Activated CD4-positive, alpha-beta T cell treated with anti-CD3 and anti-CD28 coated beads for 36 hours (primary cell): ENCODE data around the gene RBM19. TPM values are rescaled to one million over a fixed set of nuclear protein-coding genes. Genes with fewer than 3 reads are reported as not detected.

Experiments used
- ATAC-seq: fragments of 200-7000 bp; cut with Tn5 transposase; one replicate; pipeline ENCODE4 v1.10.0; 2021; ENCODE audit warnings: mild to moderate bottlenecking, moderate library complexity
- CTCF ChIA-PET: fragments of 350-600 bp; sonication (Branson Sonifier 250); formaldehyde crosslinking; loops from one replicate; lab custom pipeline; 2021; ENCODE audit warnings: antibody characterized with exemption; lab: Charles Lee
- POLR2A ChIA-PET: fragments of 350-600 bp; sonication (Branson Sonifier 250); formaldehyde crosslinking; loops from one replicate; lab custom pipeline; 2021; ENCODE audit warnings: antibody characterized with exemption, inconsistent platforms; lab: Charles Lee
- DNase-seq: peaks from one replicate; pipeline ENCODE4 v3.0.0-alpha.2; 2020
- H3K27ac Mint-ChIP-seq: one replicate; pipeline ENCODE4 v1.8.0; 2021; ENCODE audit warnings: mixed read lengths
- H3K27me3 Mint-ChIP-seq: one replicate; pipeline ENCODE4 v1.8.0; 2021; ENCODE audit warnings: mixed read lengths
- H3K36me3 Mint-ChIP-seq: one replicate; pipeline ENCODE4 v1.8.0; 2021; ENCODE audit warnings: low read depth, mixed read lengths
- H3K4me1 Mint-ChIP-seq: one replicate; pipeline ENCODE4 v1.8.0; 2021; ENCODE audit warnings: mixed read lengths
- H3K4me3 Mint-ChIP-seq: one replicate; pipeline ENCODE4 v1.8.0; 2021; ENCODE audit warnings: mild to moderate bottlenecking, moderate library complexity, mixed read lengths
- H3K9me3 Mint-ChIP-seq: one replicate; pipeline ENCODE4 v1.8.0; 2021; ENCODE audit warnings: low read depth, mixed read lengths
- intact Hi-C, 2 experiments: fragments of 100-400 bp; cut with DNase I in 1 of 2; cut with micrococcal nuclease in 1 of 2; formaldehyde crosslinking; loops; one replicate each; pipeline versions ENCODE4 v1.14.2 to v1.15.1; 2022 to 2024; cut with DNase I, micrococcal nuclease
- total RNA-seq, 2 experiments: library from RNA; stranded (reverse); gene quantifications; one replicate each; pipeline ENCODE4 v1.2.3, GENCODE V29; 2021

RBM19 gene
- total RNA-seq, 2 experiments from 2014 or later = 79.6 to 93.5 TPM

GRCh38 chr12:113923251-113923650, 42.9 kb downstream of the RBM19 start:
- no peaks in the 10 kb centered on the region for H3K4me1 Mint-ChIP-seq
- H3K27me3 Mint-ChIP-seq = no peaks in the 10 kb centered on the region
- no peak for DNase-seq
- no peaks in the 10 kb centered on the region for H3K9me3 Mint-ChIP-seq
- no peak overlapping the region for H3K4me3 Mint-ChIP-seq
- ChIA-PET CTCF (no interaction called here), POLR2A (no interaction called here)
- intact Hi-C loops = no loop called here
- H3K36me3 Mint-ChIP-seq = peaks cover 78% of the 10 kb centered on the region
- H3K27ac Mint-ChIP-seq = no peak overlapping the region
- no peak for ATAC-seq

DNA sequence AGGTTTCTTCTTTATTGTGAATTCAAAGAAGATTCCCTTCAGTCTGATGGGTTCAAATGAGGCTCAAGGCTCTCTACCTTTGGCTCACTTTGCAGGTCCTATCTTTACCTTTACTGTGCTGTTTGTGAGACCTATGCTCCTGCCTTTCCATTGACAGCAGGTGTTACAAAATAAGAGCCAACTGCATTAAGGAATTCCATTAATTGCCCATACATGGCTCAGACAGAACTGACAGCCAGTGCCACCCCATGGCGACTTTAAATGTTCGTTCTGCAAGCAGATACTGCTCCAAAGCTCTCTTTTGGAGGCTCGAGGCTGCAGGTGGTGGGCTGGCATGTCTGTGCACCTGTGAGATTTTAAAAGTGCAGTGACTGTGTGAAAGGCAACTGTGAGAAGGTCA, 44.7 kb downstream of the RBM19 start:
- no peak for DNase-seq
- no peak overlapping the region for H3K4me3 Mint-ChIP-seq
- intact Hi-C loops = no loop called here
- POLR2A ChIA-PET = no interaction called here
- no peaks in the 10 kb centered on the region for H3K4me1 Mint-ChIP-seq
- no peaks in the 10 kb centered on the region for H3K9me3 Mint-ChIP-seq
- peaks cover 75% of the 10 kb centered on the region for H3K36me3 Mint-ChIP-seq
- H3K27me3 Mint-ChIP-seq = no peaks in the 10 kb centered on the region
- H3K27ac Mint-ChIP-seq = no peak overlapping the region
- no peak for ATAC-seq
- CTCF ChIA-PET = no interaction called here

- ChIA-PET POLR2A (no interaction called here), CTCF (no interaction called here)
Measured at GRCh38 chr12:113919791-113920190, 46.3 kb downstream of the RBM19 start.

DNA sequence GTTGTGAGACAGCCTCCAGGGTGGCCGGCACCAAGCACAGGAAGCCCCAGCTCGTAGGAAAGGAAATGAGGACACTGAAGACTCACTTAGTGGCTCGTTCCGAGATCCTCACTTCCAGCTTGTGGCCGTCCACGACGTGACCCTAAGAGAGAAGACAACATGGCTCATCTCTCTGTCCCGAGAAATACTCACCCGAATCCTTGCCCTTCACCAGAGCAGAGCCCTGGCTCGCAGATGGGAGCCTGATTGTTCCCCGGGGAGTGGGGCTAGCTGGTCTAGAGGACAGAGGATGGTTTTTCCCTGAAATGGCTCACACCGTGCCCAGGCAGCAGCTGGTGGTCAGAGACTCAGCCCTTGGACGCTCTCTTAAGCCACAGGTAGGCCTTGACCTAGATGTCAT, 47.8 kb downstream of the RBM19 start:
- intact Hi-C loops = loop anchor here in 1 of 2 experiments (10.0 kb wide), 1 partner anchor 874 kb away; no protein-coding TSS in a partner anchor
- CTCF ChIA-PET = no interaction called here

More at GRCh38 chr12:113919791-113920190, 46.3 kb downstream of the RBM19 start:
- H3K9me3 Mint-ChIP-seq = no peaks in the 10 kb centered on the region
- H3K36me3 Mint-ChIP-seq = peaks cover 72% of the 10 kb centered on the region
- DNase-seq = no peak
- H3K27me3 Mint-ChIP-seq = no peaks in the 10 kb centered on the region
- intact Hi-C loops = loop anchor here in 1 of 2 experiments (10.0 kb wide), 1 partner anchor 875 kb away; no protein-coding TSS in a partner anchor
- no peaks in the 10 kb centered on the region for H3K4me1 Mint-ChIP-seq
- no peak overlapping the region for H3K4me3 Mint-ChIP-seq
- ATAC-seq = no peak
- H3K27ac Mint-ChIP-seq = no peak overlapping the region

DNA sequence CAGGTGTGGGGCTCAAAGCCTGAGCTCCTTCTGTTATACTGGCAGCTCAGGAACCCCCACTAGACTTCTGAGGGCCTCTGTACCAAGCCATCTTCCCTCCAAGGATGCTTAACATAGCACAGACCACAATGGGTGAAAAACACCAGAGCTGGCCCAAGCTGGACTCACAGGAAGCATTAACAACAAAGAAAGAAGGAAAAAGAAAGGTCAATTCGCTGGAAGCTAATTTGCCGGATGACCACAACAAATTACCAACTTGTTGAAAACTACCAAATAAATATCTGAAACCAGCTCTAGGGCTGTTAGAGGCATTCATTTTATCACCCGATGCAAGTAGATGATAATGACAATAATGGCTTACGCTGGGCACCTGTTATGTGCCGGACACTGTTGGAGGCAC, 48.7 kb downstream of the RBM19 start:
- no peaks in the 10 kb centered on the region for H3K9me3 Mint-ChIP-seq

More for the DNA sequence above, 47.8 kb downstream of the RBM19 start:
- ATAC-seq (no peak), DNase-seq (no peak)
- no peak overlapping the region for H3K4me3 Mint-ChIP-seq
- no peaks in the 10 kb centered on the region for H3K9me3 Mint-ChIP-seq
- H3K4me1 Mint-ChIP-seq = no peaks in the 10 kb centered on the region
- H3K27me3 Mint-ChIP-seq = no peaks in the 10 kb centered on the region
- H3K27ac Mint-ChIP-seq = no peak overlapping the region
- POLR2A ChIA-PET = no interaction called here
- H3K36me3 Mint-ChIP-seq = peaks cover 61% of the 10 kb centered on the region

DNA sequence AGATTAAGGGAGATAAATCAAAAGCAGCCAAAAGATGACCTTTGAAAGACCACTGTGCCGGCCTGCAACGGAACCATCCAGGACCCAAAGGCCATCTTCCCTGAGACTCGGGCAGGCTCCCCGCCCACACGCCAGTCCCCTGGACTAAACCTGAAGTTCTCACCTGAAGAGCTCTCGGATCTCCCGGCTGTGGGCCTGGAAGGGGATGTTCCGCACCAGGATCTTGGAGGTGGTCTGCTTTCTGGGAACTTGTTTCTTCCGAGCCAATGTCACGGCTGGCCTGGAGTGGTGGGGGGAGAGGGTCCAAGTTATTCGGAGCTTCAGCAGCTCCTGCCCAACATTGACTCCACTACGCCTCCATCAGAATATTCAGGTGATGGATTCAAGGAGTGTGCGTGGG, 51.3 kb downstream of the RBM19 start:
- no peak for DNase-seq
- POLR2A ChIA-PET = no interaction called here
- Mint-ChIP-seq H3K27me3 (no peaks in the 10 kb centered on the region), H3K4me1 (no peaks in the 10 kb centered on the region), H3K4me3 (no peak overlapping the region), H3K9me3 (no peaks in the 10 kb centered on the region), H3K36me3 (peaks cover 44% of the 10 kb centered on the region), H3K27ac (no peak overlapping the region)
- CTCF ChIA-PET = interaction anchor here (2.0 kb wide), 1 partner anchor 19 kb away, joined by 5 read pairs; no protein-coding TSS in a partner anchor
- ATAC-seq = no peak
- intact Hi-C loops = loop anchor here (5.0 to 10.0 kb wide), 3 partner anchors 268 to 870 kb away; no protein-coding TSS in a partner anchor

More for the DNA sequence above, 48.7 kb downstream of the RBM19 start:
- Mint-ChIP-seq H3K36me3 (peaks cover 57% of the 10 kb centered on the region), H3K4me3 (no peak overlapping the region), H3K27ac (no peak overlapping the region), H3K27me3 (no peaks in the 10 kb centered on the region), H3K4me1 (no peaks in the 10 kb centered on the region)
- ATAC-seq (no peak), DNase-seq (no peak)
- ChIA-PET CTCF (no interaction called here), POLR2A (no interaction called here)
- intact Hi-C loops = loop anchor here in 1 of 2 experiments (10.0 kb wide), 1 partner anchor 873 kb away; no protein-coding TSS in a partner anchor

DNA sequence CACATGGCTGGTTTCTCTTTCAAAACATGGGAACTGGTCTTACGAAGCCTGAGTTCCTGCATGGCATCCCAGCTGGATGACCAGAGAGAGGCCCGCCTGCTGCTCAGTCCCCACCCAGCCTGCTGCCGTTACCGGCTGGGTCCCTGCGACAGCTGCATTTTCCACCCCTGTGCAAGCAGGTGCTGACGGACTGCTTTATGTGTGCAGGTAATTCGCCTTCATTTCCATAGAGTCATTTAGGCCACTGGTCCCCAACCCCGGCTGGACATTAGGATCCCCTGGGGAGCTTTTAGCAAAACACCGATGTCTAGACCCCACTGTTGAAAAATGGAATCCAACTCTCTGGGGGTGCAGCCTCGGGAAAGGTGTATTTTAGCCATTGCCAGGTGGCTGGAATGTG, 51.9 kb downstream of the RBM19 start:
- Mint-ChIP-seq H3K4me3 (no peak overlapping the region), H3K27ac (no peak overlapping the region), H3K9me3 (no peaks in the 10 kb centered on the region), H3K4me1 (no peaks in the 10 kb centered on the region), H3K27me3 (no peaks in the 10 kb centered on the region), H3K36me3 (peaks cover 43% of the 10 kb centered on the region)
- ChIA-PET CTCF (interaction anchor here (1.0 kb wide), 1 partner anchor 12 kb away, joined by 3 read pairs; no protein-coding TSS in a partner anchor), POLR2A (no interaction called here)
- no peak for DNase-seq
- ATAC-seq = no peak
- intact Hi-C loops = loop anchor here (5.0 to 10.0 kb wide), 3 partner anchors 267 to 869 kb away; no protein-coding TSS in a partner anchor

- CTCF ChIA-PET = interaction anchor here (0.6 to 0.7 kb wide), 2 partner anchors 10 to 305 kb away, joined by 3 read pairs; no protein-coding TSS in a partner anchor
Measured at GRCh38 chr12:113912760-113913329, 53.3 kb downstream of the RBM19 start.

GRCh38 chr12:113911971-113912759, 54.0 kb downstream of the RBM19 start:
- H3K4me3 Mint-ChIP-seq = no peak overlapping the region
- ChIA-PET POLR2A (no interaction called here), CTCF (interaction anchor here (0.6 to 0.7 kb wide), 2 partner anchors 9 to 305 kb away, joined by 3 read pairs; no protein-coding TSS in a partner anchor)
- H3K27me3 Mint-ChIP-seq = no peaks in the 10 kb centered on the region
- no peaks in the 10 kb centered on the region for H3K9me3 Mint-ChIP-seq
- ATAC-seq = no peak
- no peaks in the 10 kb centered on the region for H3K4me1 Mint-ChIP-seq
- H3K36me3 Mint-ChIP-seq = peaks cover 44% of the 10 kb centered on the region
- intact Hi-C loops = loop anchor here (1.0 to 10.0 kb wide), 6 partner anchors 265 to 867 kb away; no protein-coding TSS in a partner anchor
- H3K27ac Mint-ChIP-seq = no peak overlapping the region
- no peak for DNase-seq

More at GRCh38 chr12:113912760-113913329, 53.3 kb downstream of the RBM19 start:
- peak; percentile 36 for ATAC-seq
- H3K27ac Mint-ChIP-seq = no peak overlapping the region
- POLR2A ChIA-PET = no interaction called here
- peak; percentile 72 for DNase-seq
- H3K36me3 Mint-ChIP-seq = peaks cover 46% of the 10 kb centered on the region
- no peak overlapping the region for H3K4me3 Mint-ChIP-seq
- no peaks in the 10 kb centered on the region for H3K4me1 Mint-ChIP-seq
- H3K9me3 Mint-ChIP-seq = no peaks in the 10 kb centered on the region
- intact Hi-C loops = loop anchor here (1.0 to 10.0 kb wide), 6 partner anchors 266 to 868 kb away; no protein-coding TSS in a partner anchor
- no peaks in the 10 kb centered on the region for H3K27me3 Mint-ChIP-seq

DNA sequence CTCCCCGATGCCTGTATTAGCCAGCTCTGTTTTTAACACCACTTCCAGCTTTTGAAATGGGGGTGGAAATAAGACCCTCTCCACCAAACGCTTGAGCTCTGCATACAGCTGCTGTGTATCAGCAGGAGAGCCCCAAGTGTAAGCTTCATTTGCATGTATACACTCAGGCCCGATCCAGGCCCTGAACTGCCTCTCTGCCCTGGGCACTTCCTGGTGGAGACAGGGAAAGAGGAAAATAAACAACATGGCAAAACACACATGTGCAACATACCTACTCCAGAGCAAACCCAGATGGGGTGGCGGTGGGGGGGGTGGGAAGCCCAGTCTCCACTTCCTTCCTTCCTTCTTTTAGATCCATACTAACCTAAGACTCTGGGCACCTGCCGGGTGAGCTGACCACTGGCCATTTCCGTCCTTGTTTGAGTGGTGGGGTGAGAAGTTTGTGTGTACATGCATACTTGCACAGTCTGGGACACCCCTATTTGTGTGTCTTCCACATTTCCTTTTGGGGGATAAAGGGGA, 55.3 kb downstream of the RBM19 start:
- Mint-ChIP-seq H3K9me3 (no peaks in the 10 kb centered on the region), H3K27ac (no peak overlapping the region), H3K27me3 (no peaks in the 10 kb centered on the region), H3K4me3 (no peak overlapping the region), H3K36me3 (peaks cover 48% of the 10 kb centered on the region), H3K4me1 (no peaks in the 10 kb centered on the region)
- intact Hi-C loops = loop anchor here (5.0 to 10.0 kb wide), 3 partner anchors 264 to 866 kb away; no protein-coding TSS in a partner anchor
- DNase-seq = no peak
- POLR2A ChIA-PET = no interaction called here
- CTCF ChIA-PET = no interaction called here
- no peak for ATAC-seq

GRCh38 chr12:113909776-113910420, 56.2 kb downstream of the RBM19 start:
- ATAC-seq = no peak
- Mint-ChIP-seq H3K27ac (no peak overlapping the region), H3K36me3 (peaks cover 51% of the 10 kb centered on the region), H3K4me1 (no peaks in the 10 kb centered on the region), H3K9me3 (no peaks in the 10 kb centered on the region), H3K4me3 (no peak overlapping the region), H3K27me3 (no peaks in the 10 kb centered on the region)
- intact Hi-C loops = loop anchor here (5.0 to 10.0 kb wide), 3 partner anchors 263 to 865 kb away; no protein-coding TSS in a partner anchor
- ChIA-PET CTCF (interaction anchor here (0.6 kb wide), 1 partner anchor 256 kb away, joined by 3 read pairs; no protein-coding TSS in a partner anchor), POLR2A (no interaction called here)
- no peak for DNase-seq
